Measurements from ENCODE around the gene RIN2.

The RIN2 gene

GRCh38 chr20:19765913-19766312, 7.9 kb downstream of the RIN2 start:
- DNase-seq: no peak

- no peak for DNase-seq
Measured at GRCh38 chr20:19767070-19767469, 9.0 kb downstream of the RIN2 start.

- DNase-seq: no peak
Measured at GRCh38 chr20:19768325-19768842, 10.3 kb downstream of the RIN2 start.

- no peak for DNase-seq
Measured at GRCh38 chr20:19769507-19769906, 11.4 kb downstream of the RIN2 start.

- DNase-seq: no peak
Measured at GRCh38 chr20:19770375-19770774, 12.3 kb downstream of the RIN2 start.

- DNase-seq: no peak
Measured at GRCh38 chr20:19771031-19771430, 13.0 kb downstream of the RIN2 start.

- DNase-seq: no peak
Measured at GRCh38 chr20:19773471-19773870, 15.4 kb downstream of the RIN2 start.

GRCh38 chr20:19774135-19774933, 16.3 kb downstream of the RIN2 start:
- DNase-seq: no peak

- DNase-seq: no peak
Measured at GRCh38 chr20:19775353-19776253, 17.5 kb downstream of the RIN2 start.

- DNase-seq: no peak
Measured at GRCh38 chr20:19777315-19777714, 19.3 kb downstream of the RIN2 start.

GRCh38 chr20:19777981-19778380, 19.9 kb downstream of the RIN2 start:
- DNase-seq: no peak

GRCh38 chr20:19778404-19778803, 20.3 kb downstream of the RIN2 start:
- no peak for DNase-seq

- DNase-seq: no peak
Measured at GRCh38 chr20:19779634-19780033, 21.6 kb downstream of the RIN2 start.

- DNase-seq: no peak
Measured at GRCh38 chr20:19780261-19780660, 22.2 kb downstream of the RIN2 start.

GRCh38 chr20:19781235-19781634, 23.2 kb downstream of the RIN2 start:
- DNase-seq: no peak

GRCh38 chr20:19782669-19783068, 24.6 kb downstream of the RIN2 start:
- no peak for DNase-seq

- no peak for DNase-seq
Measured at GRCh38 chr20:19783966-19784401, 25.9 kb downstream of the RIN2 start.

GRCh38 chr20:19784511-19785172, 26.6 kb downstream of the RIN2 start:
- peak; percentile 15 for DNase-seq

- no peak for DNase-seq
Measured at GRCh38 chr20:19785173-19785982, 27.3 kb downstream of the RIN2 start.

GRCh38 chr20:19785983-19786285, 27.9 kb downstream of the RIN2 start:
- no peak for DNase-seq

GRCh38 chr20:19786311-19786710, 28.3 kb downstream of the RIN2 start:
- DNase-seq: no peak

GRCh38 chr20:19787366-19787765, 29.3 kb downstream of the RIN2 start:
- DNase-seq: no peak
